WTC11 (cell line): ENCODE data around the gene APOOL. TPM values are rescaled to one million over a fixed set of nuclear protein-coding genes. Genes with fewer than 3 reads are reported as not detected.

Experiments used
- ATAC-seq: fragments of 200-7000 bp; cut with Tn5 transposase; 2 replicates; pipeline ENCODE4 v1.10.0; 2021; ENCODE audit warnings: mild to moderate bottlenecking, moderate library complexity
- CTCF ChIA-PET: fragments of 300-600 bp; sonication (Branson Sonifier 250); formaldehyde crosslinking; loops from one replicate; lab custom pipeline; 2021; ENCODE audit warnings: antibody characterized with exemption; lab: Charles Lee
- POLR2A ChIA-PET: fragments of 350-600 bp; sonication (Branson Sonifier 250); formaldehyde crosslinking; loops from one replicate; lab custom pipeline; 2021; ENCODE audit warnings: antibody characterized with exemption; lab: Charles Lee
- DNase-seq: peaks from one replicate; pipeline ENCODE4 v3.0.0; 2021; ENCODE audit warnings: low spot score
- H3K27ac Mint-ChIP-seq: 2 replicates; pipeline ENCODE4 v1.8.0; 2021; ENCODE audit warnings: mixed read lengths
- H3K27me3 Mint-ChIP-seq: 2 replicates; pipeline ENCODE4 v1.8.0; 2021; ENCODE audit warnings: low read depth, mild to moderate bottlenecking, moderate library complexity, mixed read lengths
- H3K36me3 Mint-ChIP-seq: 2 replicates; pipeline ENCODE4 v1.8.0; 2021; ENCODE audit warnings: mixed read lengths
- H3K4me1 Mint-ChIP-seq: 2 replicates; pipeline ENCODE4 v1.8.0; 2022; ENCODE audit warnings: mixed read lengths
- H3K4me3 Mint-ChIP-seq: 2 replicates; pipeline ENCODE4 v1.8.0; 2021; ENCODE audit warnings: mild to moderate bottlenecking, moderate library complexity, mixed read lengths
- H3K9me3 Mint-ChIP-seq: 2 replicates; pipeline ENCODE4 v1.8.0; 2021; ENCODE audit warnings: mixed read lengths
- ATF1 ChIP-seq: sonication (generic); formaldehyde crosslinking; IDR thresholded peaks from 2 replicates; pipeline ENCODE4 v1.8.1; 2023; ENCODE audit warnings: mild to moderate bottlenecking, moderate library complexity, missing genetic modification reagents
- EMX1 ChIP-seq: fragments of 250-450 bp; sonication (Bioruptor Pico); IDR thresholded peaks from 2 replicates; pipeline ENCODE4 v1.8.0; 2021; ENCODE audit warnings: mild to moderate bottlenecking
- FOXJ3 ChIP-seq: sonication (generic); formaldehyde crosslinking; IDR thresholded peaks from 2 replicates; pipeline ENCODE4 v1.9.0; 2021; ENCODE audit warnings: missing genetic modification reagents, mild to moderate bottlenecking, borderline replicate concordance
- FOXK1 ChIP-seq: sonication (generic); formaldehyde crosslinking; IDR thresholded peaks from 2 replicates; pipeline ENCODE4 v1.8.0; 2022; ENCODE audit warnings: mild to moderate bottlenecking, moderate library complexity, missing genetic modification reagents
- HMGA2 ChIP-seq: fragments of 250-450 bp; sonication (Bioruptor Pico); IDR thresholded peaks from 2 replicates; pipeline ENCODE4 v1.4.0; 2021; ENCODE audit warnings: mild to moderate bottlenecking, moderate library complexity
- NFATC4 ChIP-seq: fragments of 250-450 bp; sonication (Bioruptor Pico); IDR thresholded peaks from 2 replicates; pipeline ENCODE4 v1.9.0; 2021; ENCODE audit warnings: mild to moderate bottlenecking
- NR1H2 ChIP-seq: sonication (generic); formaldehyde crosslinking; IDR thresholded peaks from 2 replicates; pipeline ENCODE4 v1.9.0; 2021; ENCODE audit warnings: mild to moderate bottlenecking, moderate library complexity, missing genetic modification reagents
- NR2C2 ChIP-seq: sonication (generic); formaldehyde crosslinking; IDR thresholded peaks from 2 replicates; pipeline ENCODE4 v1.8.0; 2022; ENCODE audit warnings: mild to moderate bottlenecking, missing genetic modification reagents
- NR3C1 ChIP-seq: sonication (generic); formaldehyde crosslinking; conservative IDR thresholded peaks from 2 replicates; pipeline ENCODE4 v1.8.1; 2023; ENCODE audit warnings: low read depth, mild to moderate bottlenecking, missing genetic modification reagents
- RELA ChIP-seq: sonication (generic); formaldehyde crosslinking; IDR thresholded peaks from 2 replicates; pipeline ENCODE4 v1.8.1; 2022; ENCODE audit warnings: missing genetic modification reagents, mild to moderate bottlenecking, borderline replicate concordance
- RORB ChIP-seq: fragments of 250-450 bp; sonication (Bioruptor Pico); IDR thresholded peaks from 2 replicates; pipeline ENCODE4 v1.9.0; 2021; ENCODE audit warnings: mild to moderate bottlenecking
- SMAD3 ChIP-seq: sonication (generic); formaldehyde crosslinking; IDR thresholded peaks from 2 replicates; pipeline ENCODE4 v1.8.0; 2022; ENCODE audit warnings: missing genetic modification reagents, mild to moderate bottlenecking, borderline replicate concordance
- SOX15 ChIP-seq: fragments of 250-450 bp; sonication (Bioruptor Pico); IDR thresholded peaks from 2 replicates; pipeline ENCODE4 v1.9.0; 2021; ENCODE audit warnings: mild to moderate bottlenecking
- TP53 ChIP-seq: sonication (generic); formaldehyde crosslinking; IDR thresholded peaks from 2 replicates; pipeline ENCODE4 v1.8.1; 2023; ENCODE audit warnings: mild to moderate bottlenecking, missing genetic modification reagents
- ZNF138 ChIP-seq: sonication (generic); formaldehyde crosslinking; conservative IDR thresholded peaks from 2 replicates; pipeline ENCODE4 v1.8.1; 2022; ENCODE audit warnings: mild to moderate bottlenecking, moderate library complexity, missing genetic modification reagents
- ZNF232 ChIP-seq: sonication (generic); formaldehyde crosslinking; IDR thresholded peaks from 2 replicates; pipeline ENCODE4 v1.8.0; 2022; ENCODE audit warnings: mild to moderate bottlenecking, missing genetic modification reagents
- ZNF416 ChIP-seq: fragments of 250-450 bp; sonication (Bioruptor Pico); IDR thresholded peaks from 2 replicates; pipeline ENCODE4 v1.9.0; 2021; ENCODE audit warnings: mild to moderate bottlenecking, inconsistent platforms
- total RNA-seq: library from RNA; stranded (reverse); gene quantifications from 3 replicates; pipeline ENCODE4 v1.2.3, GENCODE V29; 2021
- TF ChIP-seq, protein P1 (sequence below): sonication (generic); formaldehyde crosslinking; IDR thresholded peaks from 2 replicates; pipeline ENCODE4 v1.8.0; 2022; ENCODE audit warnings: missing genetic modification reagents
- TF ChIP-seq, protein P2 (sequence below): sonication (generic); formaldehyde crosslinking; IDR thresholded peaks from 2 replicates; pipeline ENCODE4 v1.8.1; 2023; ENCODE audit warnings: mild to moderate bottlenecking, moderate library complexity, missing genetic modification reagents
- TF ChIP-seq, protein P3 (sequence below): sonication (generic); formaldehyde crosslinking; IDR thresholded peaks from 2 replicates; pipeline ENCODE4 v1.8.1; 2022; ENCODE audit warnings: mild to moderate bottlenecking, moderate library complexity, missing genetic modification reagents
- TF ChIP-seq, protein P4 (sequence below): fragments of 250-450 bp; sonication (Bioruptor Pico); conservative IDR thresholded peaks from 2 replicates; pipeline ENCODE4 v1.9.0; 2021; ENCODE audit warnings: mild to moderate bottlenecking
- TF ChIP-seq, protein P5 (sequence below): fragments of 200-600 bp; IDR thresholded peaks from 2 replicates; pipeline ENCODE4 v1.8.0; 2022; ENCODE audit warnings: antibody characterized with exemption
- TF ChIP-seq, protein P6 (sequence below): fragments of 250-450 bp; sonication (Bioruptor Pico); IDR thresholded peaks from 2 replicates; pipeline ENCODE4 v1.9.0; 2021; ENCODE audit warnings: moderate library complexity, mild to moderate bottlenecking, inconsistent platforms, borderline replicate concordance
- TF ChIP-seq, protein P7 (sequence below): sonication (generic); formaldehyde crosslinking; IDR thresholded peaks from 2 replicates; pipeline ENCODE4 v1.8.1; 2022; ENCODE audit warnings: mild to moderate bottlenecking, missing genetic modification reagents, moderate library complexity, borderline replicate concordance
- TF ChIP-seq, protein P8 (sequence below): sonication (generic); formaldehyde crosslinking; IDR thresholded peaks from 2 replicates; pipeline ENCODE4 v1.8.0; 2023; ENCODE audit warnings: missing genetic modification reagents

APOOL gene
- total RNA-seq, 1 experiment from 2014 or later = 14.4 TPM

DNA sequence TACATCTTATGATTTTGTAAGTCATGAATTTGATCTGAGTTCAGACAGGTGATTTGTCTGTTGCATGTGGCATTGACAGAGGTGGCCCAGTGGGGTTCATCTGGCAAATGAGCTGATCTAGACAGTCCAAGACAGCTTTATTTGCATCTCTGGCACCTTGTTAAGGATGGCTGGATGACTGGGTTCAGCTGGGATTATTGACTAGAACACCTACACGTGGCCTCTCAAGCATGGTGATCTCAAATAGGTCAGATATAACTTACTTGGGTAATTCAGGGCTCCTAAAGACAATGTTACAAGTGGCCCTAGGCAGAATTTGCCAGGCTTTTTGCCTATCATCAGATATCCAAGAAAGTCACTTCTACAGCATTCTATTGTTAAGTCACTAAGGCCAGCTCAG is 48.0 kb downstream of the APOOL start (continued):
- TF ChIP-seq, protein P1, sequence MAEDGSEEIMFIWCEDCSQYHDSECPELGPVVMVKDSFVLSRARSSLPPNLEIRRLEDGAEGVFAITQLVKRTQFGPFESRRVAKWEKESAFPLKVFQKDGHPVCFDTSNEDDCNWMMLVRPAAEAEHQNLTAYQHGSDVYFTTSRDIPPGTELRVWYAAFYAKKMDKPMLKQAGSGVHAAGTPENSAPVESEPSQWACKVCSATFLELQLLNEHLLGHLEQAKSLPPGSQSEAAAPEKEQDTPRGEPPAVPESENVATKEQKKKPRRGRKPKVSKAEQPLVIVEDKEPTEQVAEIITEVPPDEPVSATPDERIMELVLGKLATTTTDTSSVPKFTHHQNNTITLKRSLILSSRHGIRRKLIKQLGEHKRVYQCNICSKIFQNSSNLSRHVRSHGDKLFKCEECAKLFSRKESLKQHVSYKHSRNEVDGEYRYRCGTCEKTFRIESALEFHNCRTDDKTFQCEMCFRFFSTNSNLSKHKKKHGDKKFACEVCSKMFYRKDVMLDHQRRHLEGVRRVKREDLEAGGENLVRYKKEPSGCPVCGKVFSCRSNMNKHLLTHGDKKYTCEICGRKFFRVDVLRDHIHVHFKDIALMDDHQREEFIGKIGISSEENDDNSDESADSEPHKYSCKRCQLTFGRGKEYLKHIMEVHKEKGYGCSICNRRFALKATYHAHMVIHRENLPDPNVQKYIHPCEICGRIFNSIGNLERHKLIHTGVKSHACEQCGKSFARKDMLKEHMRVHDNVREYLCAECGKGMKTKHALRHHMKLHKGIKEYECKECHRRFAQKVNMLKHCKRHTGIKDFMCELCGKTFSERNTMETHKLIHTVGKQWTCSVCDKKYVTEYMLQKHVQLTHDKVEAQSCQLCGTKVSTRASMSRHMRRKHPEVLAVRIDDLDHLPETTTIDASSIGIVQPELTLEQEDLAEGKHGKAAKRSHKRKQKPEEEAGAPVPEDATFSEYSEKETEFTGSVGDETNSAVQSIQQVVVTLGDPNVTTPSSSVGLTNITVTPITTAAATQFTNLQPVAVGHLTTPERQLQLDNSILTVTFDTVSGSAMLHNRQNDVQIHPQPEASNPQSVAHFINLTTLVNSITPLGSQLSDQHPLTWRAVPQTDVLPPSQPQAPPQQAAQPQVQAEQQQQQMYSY (CRISPR knock-in tag) = no peak
- TF ChIP-seq NFATC4 (no peak), FOXJ3 (CRISPR knock-in tag) (no peak), NR3C1 (CRISPR knock-in tag) (no peak), ZNF138 (CRISPR knock-in tag) (no peak), NR1H2 (CRISPR knock-in tag) (no peak), SOX15 (CRISPR knock-in tag) (no peak), TP53 (CRISPR knock-in tag) (no peak)
- TF ChIP-seq, all 79 proteins: peak for 0

DNA sequence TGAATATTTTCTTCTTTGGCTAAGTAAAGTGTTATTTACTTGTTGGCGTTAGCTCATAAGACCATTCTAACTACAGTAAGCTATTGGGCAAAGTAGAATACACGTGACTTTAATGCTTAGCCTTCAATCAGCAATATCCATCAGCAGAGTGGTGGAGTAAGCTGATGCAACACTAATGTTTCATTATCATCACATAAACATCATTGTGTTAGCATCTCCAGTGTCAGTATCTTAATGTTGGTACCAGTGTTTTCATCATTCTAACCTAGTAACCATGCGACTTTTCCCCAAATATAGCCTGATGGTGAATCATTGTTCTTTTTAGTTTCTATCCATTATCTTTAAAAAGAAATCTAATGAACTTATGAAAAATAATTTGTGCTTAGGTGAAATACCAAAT is 48.5 kb downstream of the APOOL start:
- Mint-ChIP-seq H3K27me3 (no peaks in the 10 kb centered on the region), H3K9me3 (0 out of 2 replicates have a peak, but pooled peaks cover 3% of the 10 kb centered on the region), H3K4me3 (no peak overlapping the region), H3K4me1 (no peaks in the 10 kb centered on the region), H3K36me3 (peaks cover 3% of the 10 kb centered on the region), H3K27ac (no peak overlapping the region)
- DNase-seq (no peak), ATAC-seq (no peak)
- POLR2A ChIA-PET = no interaction called here
- CTCF ChIA-PET = interaction anchor here (2.0 kb wide), 1 partner anchor 322 kb away, joined by 11 read pairs; no protein-coding TSS in a partner anchor
- TF ChIP-seq ZNF416 (CRISPR knock-in tag) (no peak), RORB (CRISPR knock-in tag) (no peak), RELA (CRISPR knock-in tag) (no peak), FOXK1 (CRISPR knock-in tag) (no peak), ZNF232 (no peak), SMAD3 (CRISPR knock-in tag) (no peak), ATF1 (CRISPR knock-in tag) (no peak), NR2C2 (no peak), HMGA2 (CRISPR knock-in tag) (no peak), EMX1 (CRISPR knock-in tag) (no peak)
- TF ChIP-seq, protein P2, sequence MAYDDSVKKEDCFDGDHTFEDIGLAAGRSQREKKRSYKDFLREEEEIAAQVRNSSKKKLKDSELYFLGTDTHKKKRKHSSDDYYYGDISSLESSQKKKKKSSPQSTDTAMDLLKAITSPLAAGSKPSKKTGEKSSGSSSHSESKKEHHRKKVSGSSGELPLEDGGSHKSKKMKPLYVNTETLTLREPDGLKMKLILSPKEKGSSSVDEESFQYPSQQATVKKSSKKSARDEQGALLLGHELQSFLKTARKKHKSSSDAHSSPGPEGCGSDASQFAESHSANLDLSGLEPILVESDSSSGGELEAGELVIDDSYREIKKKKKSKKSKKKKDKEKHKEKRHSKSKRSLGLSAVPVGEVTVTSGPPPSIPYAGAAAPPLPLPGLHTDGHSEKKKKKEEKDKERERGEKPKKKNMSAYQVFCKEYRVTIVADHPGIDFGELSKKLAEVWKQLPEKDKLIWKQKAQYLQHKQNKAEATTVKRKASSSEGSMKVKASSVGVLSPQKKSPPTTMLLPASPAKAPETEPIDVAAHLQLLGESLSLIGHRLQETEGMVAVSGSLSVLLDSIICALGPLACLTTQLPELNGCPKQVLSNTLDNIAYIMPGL = no peak
- TF ChIP-seq, protein P3, sequence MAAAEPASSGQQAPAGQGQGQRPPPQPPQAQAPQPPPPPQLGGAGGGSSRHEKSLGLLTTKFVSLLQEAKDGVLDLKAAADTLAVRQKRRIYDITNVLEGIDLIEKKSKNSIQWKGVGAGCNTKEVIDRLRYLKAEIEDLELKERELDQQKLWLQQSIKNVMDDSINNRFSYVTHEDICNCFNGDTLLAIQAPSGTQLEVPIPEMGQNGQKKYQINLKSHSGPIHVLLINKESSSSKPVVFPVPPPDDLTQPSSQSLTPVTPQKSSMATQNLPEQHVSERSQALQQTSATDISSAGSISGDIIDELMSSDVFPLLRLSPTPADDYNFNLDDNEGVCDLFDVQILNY (CRISPR knock-in tag) = no peak
- TF ChIP-seq, protein P4, sequence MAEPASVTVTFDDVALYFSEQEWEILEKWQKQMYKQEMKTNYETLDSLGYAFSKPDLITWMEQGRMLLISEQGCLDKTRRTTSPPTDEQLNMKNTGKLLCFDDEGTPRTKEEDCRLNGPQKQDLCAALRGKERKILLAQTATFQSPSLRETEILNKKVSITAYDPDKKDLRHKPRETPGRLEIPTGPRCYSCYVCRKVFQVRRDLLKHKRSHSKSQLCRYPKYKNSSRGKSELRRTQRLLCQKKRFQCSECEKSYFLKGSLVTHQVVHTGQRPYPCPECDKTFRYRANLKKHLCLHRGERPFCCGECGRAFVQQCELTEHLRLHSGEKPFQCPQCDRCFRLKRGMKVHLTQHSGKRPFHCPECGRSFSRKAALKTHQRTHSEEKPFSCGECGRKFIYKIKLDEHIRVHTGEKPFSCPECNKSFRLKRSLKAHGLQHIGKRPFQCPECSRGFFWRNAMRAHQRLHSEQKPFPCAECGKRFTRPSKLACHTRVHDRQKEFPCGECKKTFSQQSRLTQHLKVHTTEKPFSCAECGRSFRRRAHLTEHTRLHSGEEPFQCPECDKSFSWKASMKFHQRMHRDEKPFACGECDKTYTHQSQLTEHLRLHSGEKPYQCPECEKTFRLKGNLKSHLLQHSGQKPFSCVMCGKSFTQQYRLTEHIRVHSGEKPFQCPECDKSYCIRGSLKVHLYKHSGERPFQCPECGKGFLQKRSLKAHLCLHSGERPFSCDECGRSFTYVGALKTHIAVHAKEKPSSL = no peak
- TF ChIP-seq, protein P5, sequence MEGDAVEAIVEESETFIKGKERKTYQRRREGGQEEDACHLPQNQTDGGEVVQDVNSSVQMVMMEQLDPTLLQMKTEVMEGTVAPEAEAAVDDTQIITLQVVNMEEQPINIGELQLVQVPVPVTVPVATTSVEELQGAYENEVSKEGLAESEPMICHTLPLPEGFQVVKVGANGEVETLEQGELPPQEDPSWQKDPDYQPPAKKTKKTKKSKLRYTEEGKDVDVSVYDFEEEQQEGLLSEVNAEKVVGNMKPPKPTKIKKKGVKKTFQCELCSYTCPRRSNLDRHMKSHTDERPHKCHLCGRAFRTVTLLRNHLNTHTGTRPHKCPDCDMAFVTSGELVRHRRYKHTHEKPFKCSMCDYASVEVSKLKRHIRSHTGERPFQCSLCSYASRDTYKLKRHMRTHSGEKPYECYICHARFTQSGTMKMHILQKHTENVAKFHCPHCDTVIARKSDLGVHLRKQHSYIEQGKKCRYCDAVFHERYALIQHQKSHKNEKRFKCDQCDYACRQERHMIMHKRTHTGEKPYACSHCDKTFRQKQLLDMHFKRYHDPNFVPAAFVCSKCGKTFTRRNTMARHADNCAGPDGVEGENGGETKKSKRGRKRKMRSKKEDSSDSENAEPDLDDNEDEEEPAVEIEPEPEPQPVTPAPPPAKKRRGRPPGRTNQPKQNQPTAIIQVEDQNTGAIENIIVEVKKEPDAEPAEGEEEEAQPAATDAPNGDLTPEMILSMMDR = no peak
- TF ChIP-seq, protein P6, sequence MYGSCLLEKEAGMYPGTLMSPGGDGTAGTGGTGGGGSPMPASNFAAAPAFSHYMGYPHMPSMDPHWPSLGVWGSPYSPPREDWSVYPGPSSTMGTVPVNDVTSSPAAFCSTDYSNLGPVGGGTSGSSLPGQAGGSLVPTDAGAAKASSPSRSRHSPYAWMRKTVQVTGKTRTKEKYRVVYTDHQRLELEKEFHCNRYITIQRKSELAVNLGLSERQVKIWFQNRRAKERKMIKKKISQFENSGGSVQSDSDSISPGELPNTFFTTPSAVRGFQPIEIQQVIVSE (CRISPR knock-in tag) = no peak
- TF ChIP-seq, protein P7, sequence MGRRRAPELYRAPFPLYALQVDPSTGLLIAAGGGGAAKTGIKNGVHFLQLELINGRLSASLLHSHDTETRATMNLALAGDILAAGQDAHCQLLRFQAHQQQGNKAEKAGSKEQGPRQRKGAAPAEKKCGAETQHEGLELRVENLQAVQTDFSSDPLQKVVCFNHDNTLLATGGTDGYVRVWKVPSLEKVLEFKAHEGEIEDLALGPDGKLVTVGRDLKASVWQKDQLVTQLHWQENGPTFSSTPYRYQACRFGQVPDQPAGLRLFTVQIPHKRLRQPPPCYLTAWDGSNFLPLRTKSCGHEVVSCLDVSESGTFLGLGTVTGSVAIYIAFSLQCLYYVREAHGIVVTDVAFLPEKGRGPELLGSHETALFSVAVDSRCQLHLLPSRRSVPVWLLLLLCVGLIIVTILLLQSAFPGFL (CRISPR knock-in tag) = no peak
- TF ChIP-seq, protein P8, sequence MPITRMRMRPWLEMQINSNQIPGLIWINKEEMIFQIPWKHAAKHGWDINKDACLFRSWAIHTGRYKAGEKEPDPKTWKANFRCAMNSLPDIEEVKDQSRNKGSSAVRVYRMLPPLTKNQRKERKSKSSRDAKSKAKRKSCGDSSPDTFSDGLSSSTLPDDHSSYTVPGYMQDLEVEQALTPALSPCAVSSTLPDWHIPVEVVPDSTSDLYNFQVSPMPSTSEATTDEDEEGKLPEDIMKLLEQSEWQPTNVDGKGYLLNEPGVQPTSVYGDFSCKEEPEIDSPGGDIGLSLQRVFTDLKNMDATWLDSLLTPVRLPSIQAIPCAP (CRISPR knock-in tag) = no peak
